Tibial nerve (tissue), 4 donors: ENCODE measurements around the gene ATXN10.
A peak's percentile ranks its signal among the peaks of the same experiment; 100 is the strongest.

Experiments
- CTCF ChIP-seq, 5 experiments: fragments of 200-600 bp in 3 of 5; fragments of 450-650 bp in 2 of 5; sonication (generic) in 3 of 5; IDR thresholded peaks; one replicate each; pipeline ENCODE4 v1.5.1; 2016 to 2019; ENCODE audit warnings: antibody characterized with exemption in 5 of 5, mild to moderate bottlenecking in 3 of 5, moderate library complexity in 2 of 5
- EP300 ChIP-seq, 2 donors: sonication (generic); formaldehyde crosslinking; IDR thresholded peaks; one replicate each; pipeline ENCODE4 v1.6.1; 2017; ENCODE audit warnings: antibody characterized with exemption in 2 of 2, mild to moderate bottlenecking in 1 of 2
- POLR2A ChIP-seq, 2 donors: fragments of 450-650 bp; IDR thresholded peaks; one replicate each; pipeline ENCODE4 v1.6.1; 2017; ENCODE audit warnings: antibody characterized with exemption in 2 of 2, mild to moderate bottlenecking in 2 of 2, moderate library complexity in 2 of 2

- TF ChIP-seq CTCF (IDR thresholded peaks at IDR 0.05) = peak in 2 of 5 experiments; percentile 18
- no peak for TF ChIP-seq POLR2A (IDR thresholded peaks at IDR 0.05)
- peak in 1 of 2 donors; percentile 8 for TF ChIP-seq EP300 (IDR thresholded peaks at IDR 0.05)
These were observed 85.4 kb downstream of the ATXN10 start for GRCh38 chr22:45757068-45757467.
